HS-5 (cell line): Measurements from ENCODE around the gene NELL1.

Experiments
- DNase-seq: peaks from one replicate; pipeline ENCODE4 v3.0.0-alpha.2; 2012; ENCODE audit warnings: low read depth

NELL1 gene

DNA sequence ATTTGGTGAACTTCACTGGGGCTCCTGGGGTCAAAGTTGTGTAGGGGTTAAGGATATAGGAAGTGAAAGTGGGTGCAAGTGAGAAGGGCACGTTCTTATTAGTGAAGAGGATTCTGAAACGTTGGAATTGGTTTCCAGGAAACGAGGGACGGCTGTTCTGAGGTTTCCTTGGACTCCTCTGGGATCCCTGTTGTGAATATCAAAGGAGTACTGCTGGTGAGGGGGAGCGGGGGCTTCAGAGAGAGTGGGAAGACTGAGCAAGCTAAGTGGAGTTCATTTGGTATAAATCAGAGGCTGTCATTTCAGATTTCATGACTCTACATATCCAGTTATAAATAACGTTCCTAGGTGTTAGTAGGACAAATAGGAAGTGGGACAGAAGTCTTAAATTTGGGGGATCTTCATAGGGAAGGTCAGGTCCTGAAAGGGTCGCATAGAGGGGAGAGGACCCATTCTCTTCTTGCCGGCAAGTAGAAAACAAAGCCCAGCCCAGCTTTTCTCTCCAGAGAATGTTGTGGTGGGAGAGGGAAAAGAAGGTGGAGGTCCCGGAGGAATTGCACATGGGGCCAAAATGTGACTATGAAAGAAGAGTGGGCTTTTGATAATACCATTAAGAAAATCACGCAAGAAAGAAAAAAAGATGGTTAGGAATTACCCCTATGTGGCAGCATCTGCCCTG lies 1.1 kb upstream of the NELL1 start:
- DNase-seq = no peak

DNA sequence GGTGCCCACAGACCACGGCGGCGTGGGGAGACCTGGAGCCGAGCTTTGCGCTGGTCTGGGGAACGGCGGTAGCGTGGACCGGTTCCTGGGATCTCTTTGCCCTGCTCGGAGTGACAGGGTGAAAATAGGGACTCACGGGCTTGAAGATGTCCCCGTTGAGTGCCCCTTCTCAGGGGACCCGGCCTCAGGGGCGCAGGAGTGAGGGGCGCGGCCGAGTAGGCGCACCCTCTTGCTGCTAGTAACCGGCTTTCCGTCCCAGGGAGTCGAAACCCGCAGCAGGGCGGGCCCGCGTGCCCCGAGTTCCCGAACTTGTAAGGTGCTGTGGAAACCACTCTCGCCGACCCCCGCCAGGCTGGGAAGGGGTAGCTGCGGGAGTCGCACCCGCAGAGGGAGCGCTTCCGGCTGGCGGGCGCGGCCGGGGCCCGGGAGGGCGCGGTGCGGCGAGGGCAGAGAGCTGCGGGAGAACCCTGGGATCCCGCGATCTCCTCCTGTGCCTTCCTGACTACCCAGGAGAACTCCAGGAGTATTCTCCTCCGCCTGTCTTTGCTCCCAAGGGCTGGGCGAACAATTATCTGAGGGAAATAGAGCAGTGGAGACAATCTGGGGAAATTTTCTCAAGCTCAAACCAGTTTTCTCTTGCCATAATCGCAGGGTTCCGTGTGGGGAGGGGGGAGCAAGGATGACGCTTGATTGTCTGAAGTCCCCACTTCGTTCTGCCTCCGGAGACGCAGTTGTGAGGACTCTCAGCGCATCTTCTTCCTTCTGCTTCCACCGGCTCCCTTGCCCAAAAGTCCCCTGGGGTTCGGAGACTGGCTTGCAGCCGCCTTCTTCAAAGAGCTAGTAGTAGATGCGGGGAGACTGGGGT lies 666 bp downstream of the NELL1 start:
- no peak for DNase-seq

DNA sequence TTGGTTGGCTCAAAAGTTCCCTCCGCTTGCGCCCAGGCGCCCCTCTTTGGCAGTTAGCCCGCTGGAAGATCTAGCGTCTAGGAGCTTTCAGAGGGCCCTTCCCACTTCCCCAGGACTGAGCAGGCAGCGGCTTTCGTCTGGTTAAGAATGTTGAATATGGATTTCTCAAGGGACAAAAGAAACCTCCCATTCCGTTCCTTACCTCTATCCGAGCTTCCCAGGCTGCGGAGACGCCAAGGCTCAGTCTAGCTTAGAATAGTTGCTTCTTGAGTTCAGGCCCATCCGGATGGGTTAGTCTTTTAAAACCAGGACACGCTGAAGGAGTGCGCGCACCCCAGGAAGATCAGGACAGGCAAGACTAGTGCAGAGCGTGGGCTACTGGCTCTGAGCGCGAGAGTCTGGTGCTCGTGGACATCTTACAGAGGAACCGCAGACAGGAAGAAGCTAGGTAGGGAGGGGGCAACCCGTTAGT lies 1.6 kb downstream of the NELL1 start:
- no peak for DNase-seq

DNA sequence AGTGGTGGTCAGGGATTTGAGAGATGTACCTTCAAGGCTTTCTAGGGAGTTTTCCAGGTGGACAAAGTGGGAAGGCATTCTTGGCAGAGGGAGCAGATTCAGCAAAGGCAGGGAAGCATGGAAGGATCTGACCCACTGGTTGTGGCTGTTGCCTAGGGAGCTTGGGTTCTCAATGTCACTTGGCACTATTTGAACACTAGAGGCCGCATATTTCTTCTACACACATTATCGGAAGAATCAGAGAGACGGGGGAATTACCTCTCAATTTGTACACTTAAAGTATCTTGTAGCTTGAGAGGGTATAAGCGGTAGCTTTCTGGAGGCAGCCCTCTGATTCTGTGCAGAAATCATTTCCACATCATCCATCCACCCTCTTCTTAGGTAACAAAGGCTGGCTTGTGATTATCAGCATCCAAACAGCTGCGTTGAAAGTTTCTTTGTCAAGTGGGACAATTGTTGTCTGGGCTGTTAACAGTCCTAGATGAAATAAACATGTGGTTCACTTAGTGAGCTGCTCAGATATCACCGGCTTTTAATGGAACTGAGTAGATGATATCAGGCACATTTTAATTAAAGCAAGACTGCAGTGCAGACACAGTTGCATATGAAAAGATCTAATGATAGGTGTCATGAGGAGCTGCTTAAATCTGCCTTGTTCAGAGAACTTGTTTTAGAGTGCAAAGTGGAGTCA lies 2.6 kb downstream of the NELL1 start:
- DNase-seq = no peak

DNA sequence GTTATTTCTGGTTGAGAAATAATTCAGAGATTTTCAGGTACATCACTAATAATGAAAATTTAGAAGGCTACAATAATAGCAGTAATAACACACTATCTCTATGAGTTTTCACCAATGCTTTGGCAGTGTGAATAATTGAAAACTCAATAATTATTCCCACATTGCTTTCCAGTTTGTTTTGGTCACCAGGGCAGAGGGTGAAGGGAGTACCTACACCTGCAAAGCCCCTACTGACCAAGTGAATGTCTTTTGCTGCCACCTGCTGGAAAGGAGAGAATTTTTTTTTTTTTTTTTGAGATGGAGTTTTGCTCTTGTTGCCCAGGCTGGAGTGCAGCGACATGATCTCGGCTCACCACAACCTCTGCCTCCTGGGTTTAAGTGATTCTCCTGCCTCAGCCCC lies 3.2 kb downstream of the NELL1 start:
- DNase-seq = no peak

DNA sequence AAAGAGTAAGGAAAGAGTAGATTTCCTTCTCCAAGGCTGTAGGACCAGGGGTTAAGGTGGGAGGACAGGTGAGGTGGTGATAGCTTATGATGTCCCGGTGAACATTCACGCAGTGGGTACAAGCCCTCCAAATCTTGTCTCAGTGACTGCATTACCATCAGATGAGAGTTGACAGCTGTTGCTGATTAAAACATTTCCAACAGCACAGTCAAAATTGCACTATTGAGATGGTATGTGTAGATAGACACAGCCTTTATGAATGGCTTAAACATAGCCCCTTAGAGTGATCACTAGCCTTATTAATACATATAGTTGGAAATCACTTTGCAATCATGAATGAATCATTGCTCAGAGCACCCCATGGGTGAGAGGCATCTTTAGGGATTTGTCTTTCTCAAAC lies 7.3 kb downstream of the NELL1 start:
- no peak for DNase-seq

DNA sequence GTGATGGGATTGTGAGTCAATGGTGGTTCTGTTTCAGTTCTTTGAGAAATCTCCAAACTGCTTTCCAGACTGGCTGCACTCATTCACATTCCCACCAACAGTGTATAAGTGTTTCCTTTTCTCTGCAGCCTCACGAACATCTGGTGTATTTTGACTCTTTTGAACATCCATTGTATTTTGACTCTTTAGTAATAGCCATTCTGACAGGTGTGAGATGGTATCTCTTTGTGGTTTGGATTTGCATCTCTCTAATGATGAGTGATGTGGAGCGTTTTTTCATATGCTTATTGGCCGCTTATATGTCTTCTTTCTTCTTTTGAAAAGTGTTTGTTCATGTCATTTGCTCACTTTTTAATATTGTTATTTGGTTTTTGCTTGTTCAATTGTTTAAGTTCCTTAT lies 19.4 kb downstream of the NELL1 start:
- no peak for DNase-seq

DNA sequence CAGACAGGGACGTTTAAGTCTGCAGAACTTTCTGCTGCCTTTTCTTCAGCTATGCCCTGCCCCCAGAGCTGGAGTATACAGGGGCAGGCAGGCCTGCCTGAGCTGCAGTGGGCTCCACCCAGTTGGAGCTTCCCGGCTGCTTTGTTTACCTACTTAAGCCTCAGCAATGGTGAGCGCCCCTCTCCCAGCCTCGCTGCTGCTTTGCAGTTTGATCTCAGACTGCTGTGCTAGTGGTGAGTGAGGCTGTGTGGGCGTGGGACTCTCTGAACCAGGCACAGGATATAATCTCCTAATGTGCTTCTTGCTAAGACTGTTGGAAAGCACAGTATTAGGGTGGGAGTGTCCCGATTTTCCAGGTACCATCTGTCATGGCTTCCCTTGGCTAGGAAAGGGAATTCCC lies 38.5 kb downstream of the NELL1 start:
- no peak for DNase-seq

DNA sequence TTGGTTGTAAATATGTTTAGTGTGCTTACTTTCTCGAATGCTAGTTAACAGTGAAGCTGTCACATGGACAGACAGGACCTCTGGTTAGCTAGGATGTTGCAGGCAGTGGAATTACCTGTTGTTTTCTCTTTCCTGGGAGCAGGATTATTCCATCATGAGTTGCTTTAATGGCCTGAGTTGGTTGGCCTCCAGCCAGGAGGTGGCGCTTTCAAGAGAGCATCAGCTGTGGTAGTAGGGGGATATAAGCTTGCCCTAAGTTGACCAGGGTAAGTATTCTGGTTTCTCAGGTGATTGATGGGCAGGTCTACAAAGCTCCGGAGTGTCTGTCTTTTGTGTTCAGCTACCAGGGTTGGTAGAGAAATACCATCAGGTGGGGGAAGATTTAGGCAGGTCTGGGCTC lies 43.5 kb downstream of the NELL1 start:
- no peak for DNase-seq

DNA sequence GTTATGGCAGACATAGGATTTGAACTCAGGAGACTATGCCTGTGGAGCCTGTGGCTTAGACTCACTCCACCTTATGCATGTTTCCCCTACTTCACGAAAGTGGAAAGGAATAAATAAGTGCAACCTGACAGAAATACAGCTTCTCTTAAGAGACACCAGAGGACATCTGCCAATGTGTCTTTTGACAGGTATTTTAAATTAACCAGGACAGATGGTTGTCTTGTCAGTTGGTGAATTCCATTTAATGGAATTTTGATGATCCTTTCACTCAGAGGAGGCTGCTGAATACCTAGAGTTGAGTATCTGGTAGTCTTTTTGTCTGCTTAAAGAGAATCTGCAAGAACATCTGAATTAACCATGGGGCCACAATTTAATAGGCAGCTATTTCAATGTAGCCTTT lies 46.1 kb downstream of the NELL1 start:
- DNase-seq = no peak

DNA sequence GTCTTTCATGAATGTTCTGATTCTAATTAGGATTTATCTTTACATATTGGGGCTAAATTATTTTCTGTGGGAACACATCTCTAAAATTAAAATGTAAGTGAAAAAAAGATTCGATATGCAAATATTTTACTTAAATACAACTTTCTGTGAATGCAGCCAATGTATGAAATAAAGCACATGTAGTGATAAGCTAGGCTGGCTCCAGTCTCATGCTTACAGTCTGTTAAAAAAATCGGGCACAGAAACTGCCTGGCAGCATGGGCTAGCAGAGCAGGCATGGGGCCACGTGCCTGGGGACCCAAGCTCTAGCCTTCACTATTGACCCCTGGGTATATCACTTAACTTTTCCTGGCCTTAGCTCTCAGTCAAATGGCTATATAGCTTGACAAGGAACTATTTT lies 46.5 kb downstream of the NELL1 start:
- no peak for DNase-seq

DNA sequence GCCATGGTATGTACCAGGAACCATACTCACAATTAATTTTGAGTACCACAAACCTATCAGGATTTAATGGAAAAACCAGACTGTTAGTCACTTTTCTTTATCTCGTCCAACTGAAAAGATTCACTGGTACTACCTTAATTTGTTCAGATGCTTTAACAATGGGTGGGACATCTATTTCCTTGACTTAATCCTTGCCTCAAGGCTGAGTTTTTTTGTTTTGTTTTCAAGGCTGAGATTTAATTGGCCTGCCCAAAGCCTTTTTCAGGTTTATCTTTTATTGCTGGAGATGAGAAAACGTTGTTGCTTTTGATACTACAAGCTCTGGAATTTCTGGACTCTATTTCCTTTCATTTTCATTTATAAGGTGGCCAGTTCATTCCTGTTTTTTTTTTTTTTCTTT lies 50.4 kb downstream of the NELL1 start:
- no peak for DNase-seq

DNA sequence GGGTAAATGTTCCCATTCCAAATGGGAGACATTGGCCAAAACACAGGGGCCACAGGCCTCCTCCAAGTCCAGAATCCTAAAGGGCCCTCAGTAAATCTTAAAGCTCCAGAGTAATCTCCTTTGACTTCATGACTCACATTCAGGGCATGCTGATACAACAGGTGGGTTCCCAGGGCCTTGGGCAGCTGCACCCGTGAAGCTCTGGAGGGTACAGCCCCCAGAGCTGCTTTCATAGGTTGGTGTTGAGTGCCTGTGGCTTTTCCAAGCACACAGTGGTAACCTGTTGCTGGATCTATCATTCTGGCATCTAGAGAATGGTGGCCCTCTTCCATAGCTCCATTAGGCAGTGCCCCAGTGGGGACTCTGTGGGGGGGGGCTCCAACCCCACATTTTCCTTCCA lies 54.0 kb downstream of the NELL1 start:
- DNase-seq = no peak

DNA sequence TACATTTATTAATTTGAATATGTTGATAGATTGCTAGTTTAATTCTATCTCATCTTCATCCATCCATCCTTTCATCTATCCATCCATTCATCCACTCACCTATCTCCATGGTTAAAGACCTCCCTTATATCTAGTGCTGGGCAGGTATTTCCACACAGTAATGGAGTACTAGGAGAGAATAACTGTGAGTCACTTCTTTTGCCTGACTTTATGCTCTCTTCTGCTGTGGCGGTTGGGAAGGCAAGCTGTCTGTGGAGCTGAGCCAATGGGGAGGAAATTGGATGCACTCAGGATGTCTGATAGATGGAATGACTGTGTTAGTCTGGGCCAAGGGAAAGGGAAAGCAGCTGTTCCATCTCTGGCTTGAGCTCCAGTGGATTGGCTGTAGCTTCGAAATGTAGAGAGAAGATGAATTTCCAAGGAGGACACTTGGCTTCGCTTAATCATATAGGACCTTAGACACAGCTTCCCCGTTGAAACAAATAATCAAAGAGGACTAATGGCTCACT lies 60.3 kb downstream of the NELL1 start:
- DNase-seq = no peak

DNA sequence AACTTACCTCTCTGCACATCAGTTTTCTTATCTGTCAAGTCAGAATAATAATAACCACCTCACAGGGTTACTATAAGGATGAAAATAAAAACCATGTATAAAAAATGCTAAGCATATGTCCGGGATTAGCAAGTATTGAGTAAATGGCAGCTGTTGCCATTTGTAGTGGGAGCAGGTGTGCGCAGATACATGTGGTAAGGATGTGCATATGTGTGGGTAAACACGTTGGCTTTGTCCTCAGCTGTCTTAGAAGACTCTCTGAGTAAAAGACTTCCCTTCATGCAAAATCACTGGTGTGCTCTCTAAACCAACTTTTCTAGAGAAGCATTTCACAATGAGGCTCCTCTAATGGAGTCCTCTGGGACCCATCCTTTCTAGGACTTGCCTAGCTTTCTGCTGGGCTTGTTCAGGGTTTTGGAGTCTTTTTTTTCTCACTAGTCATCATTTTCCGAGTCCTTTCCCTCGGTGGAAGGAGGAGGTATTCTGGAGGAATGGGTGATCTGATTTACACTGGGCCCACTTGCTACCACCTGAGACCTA lies 62.4 kb downstream of the NELL1 start:
- no peak for DNase-seq

DNA sequence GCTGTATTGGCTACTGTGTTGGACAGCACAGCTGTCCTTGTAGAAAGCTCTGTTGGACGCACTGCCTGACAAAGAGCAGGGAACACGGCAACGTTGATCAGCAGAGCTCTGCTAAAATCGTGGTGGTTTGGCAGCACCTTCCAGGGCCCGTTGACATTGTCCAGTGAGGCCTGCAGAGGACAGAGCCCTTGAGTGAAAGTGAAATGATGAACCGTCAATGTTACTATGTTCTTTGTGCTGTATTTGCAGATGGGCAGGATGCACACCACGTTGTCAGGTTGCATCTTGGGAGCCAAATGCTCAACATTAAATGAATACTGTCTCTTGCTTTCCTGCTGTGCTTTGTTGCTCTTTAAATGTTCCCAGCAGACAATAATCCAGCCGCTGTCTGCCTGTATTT lies 69.7 kb downstream of the NELL1 start:
- DNase-seq = no peak

DNA sequence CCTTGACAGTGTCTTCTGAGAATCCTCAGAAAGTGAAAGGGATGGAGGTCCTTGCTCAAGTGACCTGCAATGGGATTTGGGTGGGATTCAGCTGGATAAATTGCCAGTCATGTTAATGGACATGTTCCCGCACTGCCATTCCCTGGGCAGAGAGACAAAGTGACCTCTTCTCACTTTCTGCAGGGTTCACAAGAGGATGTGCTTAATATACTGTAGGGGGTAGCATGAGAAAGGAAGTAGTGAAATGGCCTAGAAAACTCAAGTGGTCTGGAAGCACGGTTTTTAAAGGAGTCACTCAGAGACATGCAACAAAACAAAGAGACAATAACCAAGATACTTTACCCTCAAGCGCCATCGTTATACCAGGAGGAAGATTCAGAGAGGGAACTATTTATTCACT lies 70.2 kb downstream of the NELL1 start:
- DNase-seq = no peak

DNA sequence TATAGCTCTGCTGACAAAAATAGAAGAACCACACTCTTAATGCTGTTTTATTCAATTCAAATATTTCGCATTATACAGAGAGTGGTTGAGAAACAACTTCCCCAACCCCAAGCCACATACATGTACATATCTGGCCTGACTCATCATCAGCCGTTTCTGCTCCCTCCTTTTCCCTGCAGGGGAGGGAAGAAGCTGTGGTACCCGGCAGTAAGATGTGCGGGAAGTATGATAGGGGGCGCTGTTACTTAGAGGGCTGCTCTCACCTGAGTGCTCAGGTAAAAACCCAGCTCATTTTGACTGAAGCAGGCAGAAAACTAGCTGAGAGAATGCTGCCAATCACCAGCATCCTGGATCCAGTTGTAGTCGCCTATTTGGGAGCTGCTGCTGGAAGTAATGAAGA lies 85.5 kb downstream of the NELL1 start:
- DNase-seq = no peak

DNA sequence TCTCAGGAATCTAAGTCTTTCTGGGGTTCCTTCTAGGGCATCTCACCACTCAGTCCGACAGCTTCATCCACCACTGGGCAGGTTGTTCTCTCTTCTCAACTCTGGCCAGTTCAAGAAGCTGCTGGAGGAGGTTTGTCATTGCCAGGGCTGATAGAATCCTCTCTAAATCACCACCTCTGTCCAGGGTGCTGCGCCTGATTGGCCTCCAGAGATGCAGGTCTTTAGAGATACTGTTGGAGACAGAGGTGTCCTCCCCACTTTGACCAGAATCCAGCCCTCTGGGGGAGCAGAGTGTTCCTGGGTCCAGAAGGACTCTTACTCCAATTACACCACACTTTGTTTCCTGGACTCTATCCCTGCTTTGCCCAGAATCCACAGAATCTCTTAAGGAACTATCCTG lies 90.2 kb downstream of the NELL1 start:
- DNase-seq = no peak

DNA sequence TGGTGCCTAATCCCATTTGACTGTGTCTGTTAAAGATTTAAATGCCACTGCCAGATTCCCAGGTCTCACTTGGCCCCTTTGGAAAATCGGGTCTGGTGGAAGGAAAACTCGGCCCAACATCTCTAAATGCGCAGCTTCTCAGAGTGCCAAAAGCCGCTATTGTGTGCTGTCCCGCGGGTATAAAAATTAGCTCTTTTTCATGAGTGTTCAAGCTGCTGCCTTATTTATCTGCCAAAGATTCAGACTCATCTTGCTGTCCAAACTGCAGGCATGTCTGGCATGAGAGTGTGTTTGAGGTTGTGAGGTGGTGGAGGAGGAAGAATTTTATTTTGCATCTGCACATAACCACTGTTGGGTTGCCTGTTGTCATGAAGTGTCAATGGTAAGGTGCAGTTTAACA lies 91.4 kb downstream of the NELL1 start:
- DNase-seq = no peak

DNA sequence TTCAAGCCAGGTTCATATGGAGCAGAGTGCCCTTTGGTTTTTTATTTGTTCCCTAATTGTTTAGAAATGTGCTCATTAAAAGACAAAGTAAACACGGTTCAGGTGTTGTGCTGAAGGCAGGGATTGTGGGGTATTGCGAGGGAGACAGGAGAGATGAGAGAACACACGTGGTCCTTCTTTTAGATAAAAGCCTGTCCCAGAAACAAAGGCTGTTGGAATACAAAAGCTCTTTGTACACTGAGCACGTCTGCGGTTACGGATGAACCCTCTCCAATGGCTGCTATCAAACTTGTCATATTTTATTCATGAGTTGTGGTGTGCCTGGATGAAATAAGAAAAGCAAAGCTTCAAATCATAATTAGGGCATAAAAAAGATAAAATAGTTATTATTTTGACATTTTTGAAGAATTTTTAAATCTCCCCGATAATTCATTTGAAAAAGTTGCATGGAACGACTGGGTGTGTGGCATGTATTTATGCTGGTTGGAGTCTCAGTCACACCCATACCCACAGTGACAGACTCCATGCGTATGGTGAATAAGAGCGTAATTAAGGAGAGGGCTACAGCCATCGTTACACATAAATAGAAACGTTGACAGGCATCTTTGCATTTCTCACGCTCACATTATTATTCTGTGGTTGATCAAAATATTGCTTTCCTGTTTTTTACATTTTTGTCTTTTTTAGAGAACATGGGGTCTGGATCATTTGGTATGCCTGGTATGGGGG lies 92.9 kb downstream of the NELL1 start:
- no peak for DNase-seq

DNA sequence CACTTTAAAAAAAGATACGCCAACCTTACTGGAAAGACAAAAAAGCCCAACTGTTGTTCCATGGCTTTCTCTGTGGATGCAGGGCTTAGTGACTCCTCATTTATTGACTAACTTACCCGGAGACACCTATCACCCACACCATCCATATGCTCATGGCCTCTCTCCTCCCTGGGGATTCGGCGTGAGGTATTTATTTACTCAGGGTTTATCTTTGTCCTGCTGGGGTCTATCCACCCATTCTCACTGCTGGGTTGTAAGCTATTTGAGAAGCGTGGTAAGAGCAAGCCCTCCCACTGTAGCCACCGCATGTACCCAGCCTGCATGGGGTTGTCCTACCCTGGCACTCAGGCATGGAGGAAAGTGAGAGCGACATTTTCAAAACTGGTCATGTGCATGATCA lies 93.6 kb downstream of the NELL1 start:
- no peak for DNase-seq
